NCI-H2196 (cell line): ENCODE results near the gene GDF7.

Experiments used
- DNase-seq: peaks from one replicate; lab custom pipeline; 2025; ENCODE audit not compliant: unreplicated experiment; lab: John Stamatoyannopoulos, UW

Gene GDF7

GRCh38 chr2:20660506-20661420, 6.2 kb upstream of the GDF7 start:
- no peak for DNase-seq

- DNase-seq, result peak; percentile 68
Observed at GRCh38 chr2:20661421-20662307, 5.3 kb upstream of the GDF7 start.

GRCh38 chr2:20662308-20662937, 4.5 kb upstream of the GDF7 start:
- no peak for DNase-seq

- no peak for DNase-seq
Observed at GRCh38 chr2:20663196-20664070, 3.5 kb upstream of the GDF7 start.

- DNase-seq, result no peak
Observed at GRCh38 chr2:20664071-20664390, 2.9 kb upstream of the GDF7 start.

GRCh38 chr2:20664431-20665242, 2.3 kb upstream of the GDF7 start:
- DNase-seq, result no peak

- no peak for DNase-seq
Observed at GRCh38 chr2:20665243-20666004, 1.5 kb upstream of the GDF7 start.

GRCh38 chr2:20666005-20666303, 990 bp upstream of the GDF7 start:
- no peak for DNase-seq

- DNase-seq, result no peak
Observed at GRCh38 chr2:20667151-20667530, 197 bp downstream of the GDF7 start.

- no peak for DNase-seq
Observed at GRCh38 chr2:20667531-20668401, 822 bp downstream of the GDF7 start.

- DNase-seq, result no peak
Observed at GRCh38 chr2:20668451-20668850, 1.5 kb downstream of the GDF7 start.

GRCh38 chr2:20668871-20669475, 2.0 kb downstream of the GDF7 start:
- DNase-seq, result no peak

GRCh38 chr2:20669562-20670314, 2.8 kb downstream of the GDF7 start:
- no peak for DNase-seq

GRCh38 chr2:20670315-20671035, 3.5 kb downstream of the GDF7 start:
- no peak for DNase-seq

GRCh38 chr2:20671036-20671735, 4.2 kb downstream of the GDF7 start:
- DNase-seq, result no peak

- no peak for DNase-seq
Observed at GRCh38 chr2:20671736-20672080, 4.8 kb downstream of the GDF7 start.
